ENCODE results near the gene ASH1L.
"Not testable (repeated sequence)": the region's sequence is repeated elsewhere in the genome, so short reads cannot be mapped to it uniquely, and the experiment has no call there.

Gene ASH1L

DNA sequence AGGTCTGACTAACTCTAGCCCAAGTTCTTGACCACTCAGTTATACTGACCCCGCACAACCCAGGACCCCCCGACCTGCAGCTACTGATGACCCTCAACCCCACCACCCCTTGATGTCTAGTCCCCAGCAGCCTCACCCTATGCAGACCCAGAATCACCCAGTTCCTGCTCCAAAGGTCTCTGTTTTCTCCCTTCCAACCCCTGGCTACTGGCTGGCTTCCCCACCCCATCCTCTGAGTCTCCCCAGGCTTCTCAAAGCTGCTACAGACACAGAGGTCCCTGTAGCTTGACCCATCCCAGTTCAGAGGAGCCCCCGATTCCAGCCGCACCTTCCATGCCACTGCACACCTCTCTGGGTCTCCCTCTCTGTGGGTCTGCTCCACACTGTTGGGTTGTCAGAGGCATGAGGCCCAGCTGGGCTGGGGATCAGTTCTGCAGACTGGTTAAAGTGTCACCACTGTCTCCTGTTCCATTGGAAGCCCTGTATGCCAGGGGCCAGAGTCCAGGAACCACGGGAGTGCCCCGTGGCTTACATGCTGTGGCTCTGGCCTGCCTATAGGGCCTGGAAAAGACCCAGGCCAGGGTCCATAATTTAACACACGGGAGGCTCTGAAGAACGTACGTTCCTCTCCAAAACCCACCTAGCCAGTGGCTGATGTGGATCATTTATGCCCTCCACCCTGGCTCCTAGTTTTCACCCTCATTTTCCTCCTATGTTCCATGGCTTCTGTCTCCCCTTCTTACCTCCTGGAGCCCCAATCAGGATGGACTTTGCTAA is 261.9 kb downstream of the ASH1L start:
- DNase-seq = no peak

DNA sequence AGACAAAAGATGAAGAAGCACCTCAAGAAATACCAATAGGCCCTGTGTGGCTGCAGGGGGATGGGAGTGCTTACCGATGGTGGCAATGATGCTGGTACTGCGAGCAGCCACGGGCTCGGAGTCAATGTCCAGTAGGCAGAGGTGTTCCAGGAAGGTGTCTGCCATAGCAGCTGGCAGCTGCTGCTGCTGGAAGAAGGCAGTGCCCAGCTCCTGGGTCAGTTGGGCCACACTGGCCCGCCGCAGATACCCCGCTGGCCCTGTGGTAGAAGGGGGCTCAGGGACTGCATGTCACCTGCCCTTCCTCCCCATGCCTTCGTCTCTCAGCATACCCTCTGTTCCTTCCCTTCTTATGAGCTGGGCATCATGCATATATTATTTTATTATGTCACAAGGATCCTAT is 262.6 kb downstream of the ASH1L start:
- DNase-seq = no peak

DNA sequence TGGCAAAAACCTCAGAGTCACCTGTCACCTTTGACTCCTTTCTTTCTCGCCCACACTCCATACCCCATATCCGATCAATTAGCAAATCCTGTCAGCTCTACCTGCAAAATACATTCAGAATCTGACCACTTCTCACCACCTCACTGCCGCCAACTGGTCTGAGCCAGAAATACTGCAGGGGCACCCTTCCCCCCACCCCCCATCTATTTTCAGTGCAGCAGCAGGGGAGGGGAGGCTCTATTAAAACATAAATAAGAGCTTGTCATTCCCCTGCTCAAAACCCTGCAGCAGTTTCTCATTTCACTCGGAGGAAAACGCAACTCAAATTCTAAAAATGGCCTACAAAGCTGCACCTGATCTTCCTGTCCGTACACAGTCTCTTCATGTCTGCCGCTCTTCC is 265.2 kb downstream of the ASH1L start:
- DNase-seq = no peak

DNA sequence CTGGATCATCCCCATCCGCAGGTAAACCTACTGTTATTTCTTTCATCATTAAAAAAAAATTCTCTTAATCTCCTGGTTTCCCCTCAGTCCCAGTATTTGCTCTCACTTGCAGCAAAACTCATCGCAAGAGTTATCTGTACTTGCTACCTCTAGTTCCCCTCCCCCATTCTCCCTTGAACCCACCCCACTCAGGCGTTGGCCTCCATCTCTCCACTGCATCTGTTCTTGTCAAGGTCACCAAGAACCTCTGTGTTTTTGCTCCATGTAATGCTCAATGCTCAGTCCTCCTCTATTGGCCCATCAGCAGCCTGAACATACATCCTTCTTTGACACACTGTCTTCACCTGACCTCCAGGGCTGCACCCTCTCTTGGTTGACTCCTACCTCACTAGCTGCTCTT is 265.9 kb downstream of the ASH1L start:
- no peak for DNase-seq

DNA sequence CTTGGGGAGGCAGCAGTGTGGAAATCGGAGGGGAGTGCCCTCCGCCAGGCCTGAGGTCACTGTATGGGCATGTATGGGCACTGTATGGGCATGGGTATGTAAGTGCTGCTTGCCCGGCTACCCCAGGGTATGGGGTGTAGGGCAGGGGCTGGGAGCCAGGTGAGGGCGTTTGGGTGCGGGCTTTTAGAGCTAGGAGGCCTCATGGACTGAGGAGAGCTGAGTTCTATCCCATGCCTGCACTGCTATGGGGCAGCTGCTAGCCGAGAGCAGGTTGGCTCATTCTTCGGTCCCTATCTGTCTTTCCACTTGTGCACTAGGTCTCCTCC is 266.7 kb downstream of the ASH1L start:
- DNase-seq = no peak

DNA sequence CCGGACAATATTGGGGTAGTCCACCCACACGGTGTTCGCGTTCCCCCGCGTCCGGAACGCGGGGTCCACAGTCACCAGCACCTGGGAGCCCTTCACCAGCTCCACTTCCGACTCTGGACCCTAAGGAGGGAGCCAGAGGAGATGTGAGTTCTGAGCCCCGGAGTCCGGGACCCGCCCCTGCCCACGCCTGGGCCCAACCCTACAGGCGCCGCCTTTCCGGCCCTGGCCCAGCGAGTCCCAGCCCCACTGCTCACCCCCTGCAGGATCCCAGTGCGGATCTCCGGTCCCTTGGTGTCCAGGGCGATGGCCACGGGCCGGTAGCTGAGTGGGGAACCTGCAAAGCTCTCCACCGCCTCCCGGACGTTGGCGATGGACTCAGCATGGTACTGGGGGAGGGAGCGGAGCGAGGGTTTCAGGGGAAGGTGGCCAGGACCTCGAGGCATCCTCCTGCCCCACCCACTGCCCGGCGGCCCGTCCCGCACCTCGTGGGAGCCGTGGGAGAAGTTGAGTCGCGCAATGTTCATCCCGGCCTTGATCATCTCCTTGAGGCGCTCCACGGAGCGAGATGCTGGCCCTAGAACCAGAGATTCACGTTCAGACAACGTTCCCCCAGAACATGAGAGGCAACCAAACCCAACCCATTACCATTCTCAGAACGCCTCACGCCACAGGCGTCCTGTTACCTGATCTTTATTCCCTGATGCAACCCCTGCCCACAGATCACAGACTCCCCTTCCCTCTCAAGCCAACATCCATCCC is 267.2 kb downstream of the ASH1L start:
- no peak for DNase-seq

DNA sequence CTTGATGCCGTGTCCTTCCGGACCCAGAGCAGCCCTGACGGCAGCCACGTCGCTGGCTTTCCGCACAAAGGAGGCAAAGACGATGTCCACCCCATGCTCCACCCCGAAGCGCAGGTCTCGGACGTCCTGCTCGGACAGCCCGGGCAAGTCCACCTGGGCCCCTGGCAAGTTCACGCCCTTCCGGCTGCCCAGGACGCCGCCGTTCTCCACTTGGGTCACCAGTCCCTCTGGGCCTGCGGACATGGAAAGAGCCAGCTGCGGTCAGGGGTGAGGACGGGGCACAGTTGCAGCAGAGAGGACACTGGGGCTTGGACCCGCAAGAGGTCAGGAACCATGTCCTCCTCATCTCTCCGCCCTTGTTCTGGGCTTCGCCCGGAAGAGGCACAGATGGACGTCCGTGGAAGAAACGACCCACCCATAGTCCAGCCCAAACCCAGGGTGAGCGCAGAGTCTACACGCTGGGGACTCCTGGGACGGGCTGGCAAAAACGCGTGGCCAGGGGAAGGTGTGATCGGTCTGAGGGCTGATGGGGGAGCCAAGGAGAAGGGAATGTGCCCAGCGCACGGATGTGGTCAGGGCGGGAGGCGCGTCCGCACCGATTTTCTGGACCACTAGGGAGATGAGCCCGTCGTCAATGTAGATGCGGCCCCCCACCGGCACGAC is 268.0 kb downstream of the ASH1L start:
- DNase-seq = no peak

DNA sequence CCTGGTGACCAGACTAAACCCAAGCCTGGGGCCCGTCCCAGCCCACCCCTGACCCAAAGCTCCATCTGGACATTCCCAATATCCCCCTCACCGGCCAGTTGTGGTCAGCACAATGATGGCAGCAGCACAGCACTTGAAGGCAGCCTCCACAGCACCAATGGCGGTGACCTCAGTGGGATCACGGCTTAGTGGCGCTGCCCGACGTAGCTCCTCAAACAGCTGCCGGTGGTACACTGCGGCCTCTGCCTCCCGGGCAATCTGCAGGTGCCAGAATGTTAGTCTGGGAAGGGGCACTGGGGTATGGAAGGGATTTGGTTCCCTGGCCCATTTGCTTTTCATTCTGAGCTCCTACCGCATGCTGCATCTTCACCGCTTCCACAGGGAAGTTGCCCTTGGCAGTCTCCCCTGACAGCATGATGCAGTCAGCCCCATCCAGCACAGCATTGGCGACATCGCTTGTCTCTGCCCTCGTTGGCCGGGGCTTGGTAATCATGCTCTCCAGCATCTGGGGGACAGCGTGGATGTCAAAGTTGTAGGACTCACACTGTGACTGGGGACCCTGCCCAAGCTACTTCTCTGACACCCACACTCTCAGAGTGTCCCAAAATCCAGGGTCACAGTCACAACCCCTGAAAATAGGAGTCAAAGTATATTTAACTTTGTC is 269.4 kb downstream of the ASH1L start:
- no peak for DNase-seq

DNA sequence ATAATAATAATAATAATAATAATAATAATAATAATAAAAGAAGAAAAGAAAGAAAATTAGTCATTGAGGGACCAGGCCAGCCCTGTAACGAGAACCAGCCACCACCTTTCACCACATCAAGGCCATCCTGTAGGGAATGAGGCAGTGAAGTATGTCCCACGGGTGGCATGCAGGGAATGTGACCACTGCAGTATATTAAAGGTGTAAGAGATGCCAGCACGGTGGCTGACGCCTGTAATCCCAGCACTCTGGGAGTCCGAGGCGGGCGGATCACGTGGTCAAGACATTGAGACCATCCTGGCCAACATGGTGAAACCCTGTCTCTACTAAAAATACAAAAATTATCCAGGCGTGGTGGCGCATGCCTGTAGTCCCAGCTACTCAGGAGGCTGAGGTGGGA is 271.6 kb downstream of the ASH1L start:
- DNase-seq = not testable (repeated sequence)

DNA sequence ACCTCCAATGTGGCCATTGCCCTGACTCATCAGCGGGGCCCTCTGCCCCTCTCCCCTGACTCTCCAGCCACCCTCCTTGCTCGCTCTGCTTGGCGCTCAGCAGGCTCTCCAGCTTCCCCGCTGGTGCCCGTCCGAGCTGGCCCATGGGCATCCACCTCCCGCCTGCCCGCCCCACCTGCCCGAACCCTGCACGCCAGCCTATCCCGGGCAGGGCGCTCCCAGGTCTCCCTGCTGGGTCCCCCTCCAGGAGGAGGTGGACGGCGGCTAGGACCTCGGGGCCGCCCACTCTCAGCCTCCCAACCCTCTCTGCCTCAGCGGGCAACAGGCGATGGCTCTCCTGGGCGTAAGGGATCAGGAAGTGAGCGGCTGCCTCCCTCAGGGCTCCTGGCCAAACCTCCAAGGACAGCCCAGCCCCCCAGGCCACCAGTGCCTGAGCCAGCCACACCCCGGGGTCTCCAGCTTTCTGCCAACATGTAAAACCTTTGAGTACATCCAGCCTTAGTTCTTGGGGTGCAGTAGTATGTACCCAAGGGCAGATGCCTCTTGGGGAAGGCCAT is 274.5 kb downstream of the ASH1L start:
- no peak for DNase-seq

DNA sequence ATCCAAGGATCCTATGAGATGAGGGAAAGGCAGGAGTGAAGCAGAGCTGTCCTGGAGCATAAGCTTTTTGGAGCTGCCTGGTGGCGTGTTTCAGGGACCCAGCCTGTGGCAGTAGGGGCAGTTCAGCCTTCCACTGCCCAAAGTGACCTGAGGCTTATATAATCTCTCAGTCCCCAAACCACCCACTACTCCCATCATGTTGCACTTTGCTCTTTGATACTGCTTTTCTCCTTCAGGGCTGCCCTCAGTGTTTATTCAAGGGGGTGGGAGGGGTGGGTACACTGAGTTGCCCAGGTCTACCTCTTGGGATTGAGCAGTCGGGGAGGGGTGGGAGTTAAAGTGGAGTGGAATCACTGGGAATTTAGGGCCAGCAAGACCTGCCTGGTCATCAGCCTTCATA is 276.1 kb downstream of the ASH1L start:
- DNase-seq = no peak

DNA sequence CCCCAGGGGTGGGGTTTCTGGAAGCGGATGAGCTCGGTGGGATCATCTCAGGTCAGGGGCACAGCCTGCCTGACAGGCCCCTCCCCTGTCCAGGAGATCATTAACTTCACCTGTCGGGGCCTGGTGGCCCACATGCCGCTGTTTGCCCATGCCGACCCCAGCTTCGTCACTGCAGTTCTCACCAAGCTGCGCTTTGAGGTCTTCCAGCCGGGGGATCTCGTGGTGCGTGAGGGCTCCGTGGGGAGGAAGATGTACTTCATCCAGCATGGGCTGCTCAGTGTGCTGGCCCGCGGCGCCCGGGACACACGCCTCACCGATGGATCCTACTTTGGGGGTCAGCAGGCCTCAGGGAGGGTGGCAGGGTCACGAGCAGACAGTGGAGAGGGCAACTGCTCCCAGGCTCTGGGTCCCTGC is 277.0 kb downstream of the ASH1L start:
- DNase-seq = no peak
